ENCODE results near the gene CCT5. TPM values are rescaled to one million over a fixed set of nuclear protein-coding genes. Genes with fewer than 3 reads are reported as not detected.

CCT5 gene
- total RNA-seq, 6 experiments from 2014 or later = 274 to 362 (median 330) TPM

GRCh38 chr5:10276691-10277090, 26.6 kb downstream of the CCT5 start:
- Mint-ChIP-seq H3K27ac (no peak overlapping the region), H3K4me3 (no peak overlapping the region), H3K27me3 (ENCODE audit: insufficient read depth) (peaks cover 2% of the 10 kb centered on the region), H3K4me1 (ENCODE audit: low read depth) (no peaks in the 10 kb centered on the region), H3K36me3 (ENCODE audit: low read depth) (peaks cover 8% of the 10 kb centered on the region; the same call in 1 of the 2 replicates), H3K9me3 (no peaks in the 10 kb centered on the region)
- TF ChIP-seq, protein P1, sequence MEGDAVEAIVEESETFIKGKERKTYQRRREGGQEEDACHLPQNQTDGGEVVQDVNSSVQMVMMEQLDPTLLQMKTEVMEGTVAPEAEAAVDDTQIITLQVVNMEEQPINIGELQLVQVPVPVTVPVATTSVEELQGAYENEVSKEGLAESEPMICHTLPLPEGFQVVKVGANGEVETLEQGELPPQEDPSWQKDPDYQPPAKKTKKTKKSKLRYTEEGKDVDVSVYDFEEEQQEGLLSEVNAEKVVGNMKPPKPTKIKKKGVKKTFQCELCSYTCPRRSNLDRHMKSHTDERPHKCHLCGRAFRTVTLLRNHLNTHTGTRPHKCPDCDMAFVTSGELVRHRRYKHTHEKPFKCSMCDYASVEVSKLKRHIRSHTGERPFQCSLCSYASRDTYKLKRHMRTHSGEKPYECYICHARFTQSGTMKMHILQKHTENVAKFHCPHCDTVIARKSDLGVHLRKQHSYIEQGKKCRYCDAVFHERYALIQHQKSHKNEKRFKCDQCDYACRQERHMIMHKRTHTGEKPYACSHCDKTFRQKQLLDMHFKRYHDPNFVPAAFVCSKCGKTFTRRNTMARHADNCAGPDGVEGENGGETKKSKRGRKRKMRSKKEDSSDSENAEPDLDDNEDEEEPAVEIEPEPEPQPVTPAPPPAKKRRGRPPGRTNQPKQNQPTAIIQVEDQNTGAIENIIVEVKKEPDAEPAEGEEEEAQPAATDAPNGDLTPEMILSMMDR (IDR thresholded peaks at IDR 0.05) = no peak
- DNase-seq = no peak

- H3K4me1 Mint-ChIP-seq (ENCODE audit: low read depth) = no peaks in the 10 kb centered on the region
- H3K27me3 Mint-ChIP-seq (ENCODE audit: insufficient read depth) = no peaks in the 10 kb centered on the region; the same call in 1 of the 2 replicates
- TF ChIP-seq, protein P1 (IDR thresholded peaks at IDR 0.05) = no peak
- DNase-seq = no peak
- no peak overlapping the region for H3K27ac Mint-ChIP-seq
- no peak overlapping the region for H3K4me3 Mint-ChIP-seq
- H3K36me3 Mint-ChIP-seq (ENCODE audit: low read depth) = peaks cover 8% of the 10 kb centered on the region; the same call in 1 of the 2 replicates
- no peaks in the 10 kb centered on the region for H3K9me3 Mint-ChIP-seq
Measured at GRCh38 chr5:10277773-10278630, 27.9 kb downstream of the CCT5 start.

GRCh38 chr5:10278658-10279279, 28.7 kb downstream of the CCT5 start:
- TF ChIP-seq, protein P1 (IDR thresholded peaks at IDR 0.05) = no peak
- Mint-ChIP-seq H3K27me3 (ENCODE audit: insufficient read depth) (peaks cover 1% of the 10 kb centered on the region), H3K9me3 (no peaks in the 10 kb centered on the region), H3K36me3 (ENCODE audit: low read depth) (peaks cover 8% of the 10 kb centered on the region; the same call in 1 of the 2 replicates), H3K4me1 (ENCODE audit: low read depth) (peaks cover 2% of the 10 kb centered on the region; the same call in 1 of the 2 replicates), H3K27ac (no peak overlapping the region), H3K4me3 (no peak overlapping the region)
- DNase-seq = no peak

DNA sequence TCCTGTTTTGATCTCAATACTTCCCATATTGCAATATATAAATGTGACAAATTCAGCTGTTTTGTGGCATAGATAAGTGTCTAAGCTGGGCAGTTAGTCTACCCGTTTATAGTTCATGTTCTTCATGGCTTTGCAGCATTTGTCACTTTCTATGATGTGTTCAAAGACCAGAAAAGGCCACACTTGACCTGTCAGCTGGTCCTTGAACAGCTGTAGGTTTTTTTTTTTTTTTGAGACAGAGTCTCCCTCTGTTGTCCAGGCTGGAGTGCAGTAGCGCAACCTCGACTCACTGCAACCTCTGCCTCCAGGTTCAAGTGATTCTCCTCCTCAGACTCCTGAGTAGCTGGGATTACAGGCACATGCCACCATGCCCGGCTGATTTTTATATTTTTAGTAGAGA, 29.2 kb downstream of the CCT5 start:
- Mint-ChIP-seq H3K9me3 (no peaks in the 10 kb centered on the region), H3K27me3 (ENCODE audit: insufficient read depth) (peaks cover 3% of the 10 kb centered on the region), H3K27ac (no peak overlapping the region), H3K4me3 (no peak overlapping the region), H3K36me3 (ENCODE audit: low read depth) (peaks cover 8% of the 10 kb centered on the region; the same call in 1 of the 2 replicates), H3K4me1 (ENCODE audit: low read depth) (peaks cover 8% of the 10 kb centered on the region; the same call in 1 of the 2 replicates)
- TF ChIP-seq, protein P1 (IDR thresholded peaks at IDR 0.05) = no peak
- DNase-seq = no peak

GRCh38 chr5:10279925-10280720, 30.0 kb downstream of the CCT5 start:
- TF ChIP-seq, protein P1 (IDR thresholded peaks at IDR 0.05) = no peak
- DNase-seq = no peak
- Mint-ChIP-seq H3K27ac (no peak overlapping the region), H3K36me3 (ENCODE audit: low read depth) (peaks cover 8% of the 10 kb centered on the region; the same call in 1 of the 2 replicates), H3K4me3 (no peak overlapping the region), H3K4me1 (ENCODE audit: low read depth) (peaks cover 10% of the 10 kb centered on the region; the same call in 1 of the 2 replicates), H3K27me3 (ENCODE audit: insufficient read depth) (peaks cover 3% of the 10 kb centered on the region), H3K9me3 (no peaks in the 10 kb centered on the region)

Measured in HFFc6 (cell line).